K562 (cell line): ENCODE data around the gene PON3.

ENCODE experiments used
- CEBPB ChIP-seq: fragments of 450-650 bp; IDR thresholded peaks from 2 replicates; pipeline ENCODE4 v1.6.1; 2016; ENCODE audit warnings: missing genetic modification characterization, missing compliant biosample characterization
- KHSRP ChIP-seq: fragments of 450-650 bp; IDR thresholded peaks from 2 replicates; pipeline ENCODE4 v1.6.1; 2017

DNA sequence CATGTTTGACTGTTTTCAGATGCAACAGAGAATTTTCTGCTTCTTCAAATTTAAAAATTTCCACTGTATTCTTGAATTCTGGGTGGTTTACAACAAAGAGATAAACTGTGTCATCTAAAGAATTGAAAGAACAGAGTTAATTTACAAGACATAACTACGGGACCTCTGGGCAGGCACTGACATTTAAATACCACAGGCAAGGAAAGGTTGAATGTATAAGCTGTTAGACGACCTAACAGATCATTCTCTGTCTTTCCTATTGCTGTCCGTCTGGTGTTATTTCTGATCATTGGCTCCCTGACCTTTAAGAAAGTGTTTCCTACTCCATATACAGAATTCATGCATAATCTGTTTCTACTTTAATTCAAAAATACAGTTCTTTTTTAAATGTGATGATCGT lies 15.5 kb upstream of the PON3 start:
- TF ChIP-seq CEBPB (tag) (no peak), KHSRP (no peak)
